IPS-15b (cell line): Measurements from ENCODE around the gene CA5A.

ENCODE experiments used
- H3K27me3 ChIP-seq: one replicate; pipeline ENCODE4 v1.6.1; 2013; ENCODE audit warnings: low read length; ENCODE audit not compliant: control insufficient read depth, insufficient read depth
- H3K36me3 ChIP-seq: one replicate; pipeline ENCODE4 v1.6.1; 2013; ENCODE audit warnings: low read length; ENCODE audit not compliant: control insufficient read depth, insufficient read depth
- H3K4me1 ChIP-seq: one replicate; pipeline ENCODE4 v1.6.1; 2013; ENCODE audit warnings: mild to moderate bottlenecking, low read length; ENCODE audit not compliant: control insufficient read depth, insufficient read depth
- H3K4me3 ChIP-seq: one replicate; pipeline ENCODE4 v1.5.1; 2013; ENCODE audit warnings: low read depth, low read length
- H3K9ac ChIP-seq: one replicate; pipeline ENCODE4 v1.6.1; 2013; ENCODE audit warnings: low read depth, mild to moderate bottlenecking, low read length
- H3K9me3 ChIP-seq: one replicate; pipeline ENCODE4 v1.6.1; 2013; ENCODE audit warnings: mild to moderate bottlenecking, low read length; ENCODE audit not compliant: control insufficient read depth, insufficient read depth

Gene CA5A

GRCh38 chr16:87952751-87953150, 16.4 kb upstream of the CA5A start:
- Histone ChIP-seq H3K4me1 (peaks cover 3% of the 10 kb centered on the region), H3K4me3 (no peak overlapping the region), H3K9ac (no peak overlapping the region), H3K9me3 (no peaks in the 10 kb centered on the region), H3K36me3 (peaks cover 14% of the 10 kb centered on the region), H3K27me3 (no peaks in the 10 kb centered on the region)

- H3K4me3 ChIP-seq: peak overlapping the region; percentile 90
- H3K4me1 ChIP-seq: peaks cover 3% of the 10 kb centered on the region
These were observed 15.5 kb upstream of the CA5A start for GRCh38 chr16:87951552-87952538.

GRCh38 chr16:87950765-87951551, 14.6 kb upstream of the CA5A start, which contains the start of gene BANP:
Gene BANP, plus strand, starts transcription at chr16:87951434. Its CDS starts 23,682 bp downstream, at chr16:87975116.
- peak within 1 kb of the TSS; percentile 90 for H3K4me3 ChIP-seq
- H3K36me3 ChIP-seq: peaks cover 8% of the 10 kb centered on the region
- no peaks in the 10 kb centered on the region for H3K9me3 ChIP-seq
- H3K27me3 ChIP-seq: no peaks in the 10 kb centered on the region
- H3K4me1 ChIP-seq: no peaks in the 10 kb centered on the region
- H3K9ac ChIP-seq: peak within 1 kb of the TSS; percentile 97

More at GRCh38 chr16:87951552-87952538, 15.5 kb upstream of the CA5A start:
- no peaks in the 10 kb centered on the region for H3K9me3 ChIP-seq
- H3K36me3 ChIP-seq: peaks cover 9% of the 10 kb centered on the region
- peak overlapping the region; percentile 97 for H3K9ac ChIP-seq
- no peaks in the 10 kb centered on the region for H3K27me3 ChIP-seq

GRCh38 chr16:87949071-87949744, 12.9 kb upstream of the CA5A start:
- H3K36me3 ChIP-seq: peaks cover 6% of the 10 kb centered on the region
- no peaks in the 10 kb centered on the region for H3K9me3 ChIP-seq
- H3K4me3 ChIP-seq: no peak overlapping the region
- no peaks in the 10 kb centered on the region for H3K27me3 ChIP-seq
- peaks cover 3% of the 10 kb centered on the region for H3K4me1 ChIP-seq
- no peak overlapping the region for H3K9ac ChIP-seq

GRCh38 chr16:87948735-87949070, 12.4 kb upstream of the CA5A start:
- Histone ChIP-seq H3K36me3 (peaks cover 4% of the 10 kb centered on the region), H3K9ac (no peak overlapping the region), H3K4me3 (no peak overlapping the region), H3K4me1 (peaks cover 3% of the 10 kb centered on the region), H3K27me3 (no peaks in the 10 kb centered on the region), H3K9me3 (no peaks in the 10 kb centered on the region)

GRCh38 chr16:87948119-87948545, 11.8 kb upstream of the CA5A start:
- H3K4me1 ChIP-seq: peaks cover 3% of the 10 kb centered on the region
- H3K9ac ChIP-seq: no peak overlapping the region
- no peaks in the 10 kb centered on the region for H3K36me3 ChIP-seq
- H3K4me3 ChIP-seq: no peak overlapping the region
- H3K27me3 ChIP-seq: no peaks in the 10 kb centered on the region
- no peaks in the 10 kb centered on the region for H3K9me3 ChIP-seq

GRCh38 chr16:87947356-87948118, 11.2 kb upstream of the CA5A start:
- no peak overlapping the region for H3K4me3 ChIP-seq
- H3K9ac ChIP-seq: no peak overlapping the region
- H3K4me1 ChIP-seq: peaks cover 3% of the 10 kb centered on the region
- no peaks in the 10 kb centered on the region for H3K9me3 ChIP-seq
- no peaks in the 10 kb centered on the region for H3K27me3 ChIP-seq
- H3K36me3 ChIP-seq: no peaks in the 10 kb centered on the region

GRCh38 chr16:87946596-87947347, 10.4 kb upstream of the CA5A start:
- Histone ChIP-seq H3K36me3 (no peaks in the 10 kb centered on the region), H3K4me1 (peaks cover 3% of the 10 kb centered on the region), H3K9me3 (no peaks in the 10 kb centered on the region), H3K9ac (no peak overlapping the region), H3K27me3 (no peaks in the 10 kb centered on the region), H3K4me3 (no peak overlapping the region)

- no peaks in the 10 kb centered on the region for H3K9me3 ChIP-seq
- no peaks in the 10 kb centered on the region for H3K36me3 ChIP-seq
- H3K9ac ChIP-seq: no peak overlapping the region
- no peaks in the 10 kb centered on the region for H3K27me3 ChIP-seq
- peaks cover 3% of the 10 kb centered on the region for H3K4me1 ChIP-seq
- no peak overlapping the region for H3K4me3 ChIP-seq
These were observed 9.2 kb upstream of the CA5A start for GRCh38 chr16:87945351-87946042.

GRCh38 chr16:87942680-87943079, 6.4 kb upstream of the CA5A start:
- Histone ChIP-seq H3K36me3 (no peaks in the 10 kb centered on the region), H3K27me3 (no peaks in the 10 kb centered on the region), H3K9ac (no peak overlapping the region), H3K9me3 (no peaks in the 10 kb centered on the region), H3K4me1 (peaks cover 3% of the 10 kb centered on the region), H3K4me3 (no peak overlapping the region)
